Fibroblast of skin of left quadriceps (primary cell): ENCODE data around the gene RTN4.
"Not testable (repeated sequence)": the region's sequence is repeated elsewhere in the genome, so short reads cannot be mapped to it uniquely, and the experiment has no call there.

Source experiments
- DNase-seq, 2 experiments: peaks; one replicate each; pipeline ENCODE4 v3.0.0-alpha.2; 2013; ENCODE audit warnings: low read depth in 2 of 2

The RTN4 gene

GRCh38 chr2:55073000-55073983, 23.0 kb upstream of the RTN4 start:
- DNase-seq = peak; percentile 32 to 39

- DNase-seq = no peak
These were observed 13.6 kb upstream of the RTN4 start for GRCh38 chr2:55063713-55064323.

- DNase-seq = no peak
These were observed 13.0 kb upstream of the RTN4 start for GRCh38 chr2:55063226-55063625.

GRCh38 chr2:55062754-55063153, 12.5 kb upstream of the RTN4 start:
- DNase-seq = no peak

- DNase-seq = no peak
These were observed 11.5 kb upstream of the RTN4 start for GRCh38 chr2:55061523-55062344.

- DNase-seq = no peak
These were observed 9.5 kb upstream of the RTN4 start for GRCh38 chr2:55059793-55060192.

- DNase-seq = no peak
These were observed 7.2 kb upstream of the RTN4 start for GRCh38 chr2:55057474-55057873.

- DNase-seq = no peak
These were observed 5.8 kb upstream of the RTN4 start for GRCh38 chr2:55056024-55056521.

GRCh38 chr2:55054106-55054875, 4.0 kb upstream of the RTN4 start:
- no peak for DNase-seq

- not testable (repeated sequence) for DNase-seq
These were observed 3.0 kb upstream of the RTN4 start for GRCh38 chr2:55053225-55053624.

- DNase-seq = no peak
These were observed 2.1 kb upstream of the RTN4 start for GRCh38 chr2:55052129-55053061.

GRCh38 chr2:55051026-55051866, 995 bp upstream of the RTN4 start:
- peak; percentile 100 for DNase-seq

- no peak for DNase-seq
These were observed 491 bp downstream of the RTN4 start for GRCh38 chr2:55049821-55050099.

- peak in 1 of 2 experiments; percentile 56 for DNase-seq
These were observed 1.0 kb downstream of the RTN4 start for GRCh38 chr2:55049043-55049820.

- DNase-seq = no peak
These were observed 1.7 kb downstream of the RTN4 start for GRCh38 chr2:55048508-55049042.

- DNase-seq = no peak
These were observed 2.5 kb downstream of the RTN4 start for GRCh38 chr2:55047677-55048299.

- DNase-seq = no peak
These were observed 4.5 kb downstream of the RTN4 start for GRCh38 chr2:55045780-55046179.

- no peak for DNase-seq
These were observed 6.4 kb downstream of the RTN4 start for GRCh38 chr2:55043841-55044240.
